Fibroblast of pulmonary artery (primary cell): ENCODE data around the gene PTPN2.

ENCODE experiments used
- DNase-seq: peaks from one replicate; pipeline ENCODE4 v3.0.0-alpha.2; 2010; ENCODE audit warnings: low read depth
- H3K4me3 ChIP-seq: replicated peaks from 2 replicates; pipeline ENCODE4 v1.5.1; 2011; ENCODE audit warnings: low read depth, mild to moderate bottlenecking, control low read depth, low read length, moderate library complexity
- TF ChIP-seq, protein P1 (sequence below): IDR thresholded peaks from 2 replicates; pipeline ENCODE4 v1.5.1; 2011; ENCODE audit warnings: mild to moderate bottlenecking, control low read depth, low read length, inconsistent platforms; ENCODE audit errors: missing control alignments

Gene PTPN2

DNA sequence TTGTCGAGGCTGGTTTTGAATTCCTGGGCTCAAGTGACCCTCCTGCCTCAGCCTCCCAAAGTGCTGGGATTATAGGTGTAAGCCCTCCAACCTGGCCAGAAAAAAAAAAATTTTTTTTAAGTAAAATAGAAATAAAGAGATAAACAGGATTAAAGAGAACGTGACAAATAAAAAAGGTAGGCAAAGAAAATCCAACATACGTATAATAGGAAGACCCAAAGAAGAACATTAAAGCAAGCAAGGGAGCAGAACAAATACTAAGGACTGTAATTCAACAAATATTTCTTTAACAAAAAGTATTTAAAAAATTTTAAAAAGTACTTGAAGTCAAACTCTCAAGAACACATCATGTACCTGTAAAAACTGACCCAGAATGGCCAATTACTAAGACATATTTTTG lies 56.4 kb downstream of the PTPN2 start:
- TF ChIP-seq, protein P1, sequence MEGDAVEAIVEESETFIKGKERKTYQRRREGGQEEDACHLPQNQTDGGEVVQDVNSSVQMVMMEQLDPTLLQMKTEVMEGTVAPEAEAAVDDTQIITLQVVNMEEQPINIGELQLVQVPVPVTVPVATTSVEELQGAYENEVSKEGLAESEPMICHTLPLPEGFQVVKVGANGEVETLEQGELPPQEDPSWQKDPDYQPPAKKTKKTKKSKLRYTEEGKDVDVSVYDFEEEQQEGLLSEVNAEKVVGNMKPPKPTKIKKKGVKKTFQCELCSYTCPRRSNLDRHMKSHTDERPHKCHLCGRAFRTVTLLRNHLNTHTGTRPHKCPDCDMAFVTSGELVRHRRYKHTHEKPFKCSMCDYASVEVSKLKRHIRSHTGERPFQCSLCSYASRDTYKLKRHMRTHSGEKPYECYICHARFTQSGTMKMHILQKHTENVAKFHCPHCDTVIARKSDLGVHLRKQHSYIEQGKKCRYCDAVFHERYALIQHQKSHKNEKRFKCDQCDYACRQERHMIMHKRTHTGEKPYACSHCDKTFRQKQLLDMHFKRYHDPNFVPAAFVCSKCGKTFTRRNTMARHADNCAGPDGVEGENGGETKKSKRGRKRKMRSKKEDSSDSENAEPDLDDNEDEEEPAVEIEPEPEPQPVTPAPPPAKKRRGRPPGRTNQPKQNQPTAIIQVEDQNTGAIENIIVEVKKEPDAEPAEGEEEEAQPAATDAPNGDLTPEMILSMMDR: no peak
- H3K4me3 ChIP-seq: no peak overlapping the region
- DNase-seq: no peak

GRCh38 chr18:12825230-12825629 lies 58.8 kb downstream of the PTPN2 start:
- DNase-seq: no peak
- H3K4me3 ChIP-seq: no peak overlapping the region
- TF ChIP-seq, protein P1: no peak

GRCh38 chr18:12823892-12824291 lies 60.1 kb downstream of the PTPN2 start:
- no peak overlapping the region for H3K4me3 ChIP-seq
- TF ChIP-seq, protein P1: no peak
- no peak for DNase-seq

- H3K4me3 ChIP-seq: no peak overlapping the region
- no peak for DNase-seq
- TF ChIP-seq, protein P1: no peak
Observed at GRCh38 chr18:12821408-12821807, 62.6 kb downstream of the PTPN2 start.

DNA sequence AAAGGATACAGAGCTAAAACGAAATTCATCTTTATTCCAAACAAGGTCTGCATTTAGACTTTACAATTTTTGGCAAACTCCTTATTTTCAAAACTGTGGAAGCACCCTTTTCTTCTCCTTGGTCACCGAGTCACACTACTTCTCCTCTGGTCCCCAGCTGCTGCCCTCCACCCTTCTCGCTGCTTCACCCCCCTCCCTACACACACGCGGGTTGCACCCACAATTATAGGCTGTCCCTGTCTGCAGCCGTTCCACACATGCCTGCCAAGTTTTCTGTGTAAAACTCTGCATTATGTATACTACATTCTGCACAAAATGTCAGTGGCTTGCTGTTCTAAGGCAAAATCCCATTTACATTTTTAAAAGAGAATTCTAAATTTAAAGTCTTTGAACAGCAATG lies 63.5 kb downstream of the PTPN2 start:
- no peak for DNase-seq

GRCh38 chr18:12819841-12820240 lies 64.2 kb downstream of the PTPN2 start:
- H3K4me3 ChIP-seq: no peak overlapping the region
- TF ChIP-seq, protein P1: no peak
- no peak for DNase-seq

More for the DNA sequence above, 63.5 kb downstream of the PTPN2 start:
- H3K4me3 ChIP-seq: no peak overlapping the region
- TF ChIP-seq, protein P1: no peak

DNA sequence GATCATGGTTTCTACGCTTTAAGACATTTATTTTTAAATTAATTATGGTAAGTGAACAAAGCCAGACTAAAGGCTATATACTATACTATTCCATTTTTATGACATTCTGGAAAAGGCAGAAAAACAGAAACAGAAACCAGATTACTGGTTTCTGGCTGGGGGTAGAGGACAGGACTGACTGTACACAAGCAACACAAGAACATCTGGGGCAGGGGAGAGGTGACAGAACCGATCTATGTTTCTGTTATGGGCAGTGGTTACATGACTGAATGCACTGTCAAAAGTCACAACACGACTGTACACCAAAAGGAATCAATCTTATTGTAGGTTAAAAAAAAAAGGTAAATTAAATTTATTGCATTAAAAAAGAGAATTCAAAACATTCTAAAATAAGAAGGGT lies 64.7 kb downstream of the PTPN2 start:
- TF ChIP-seq, protein P1: no peak
- H3K4me3 ChIP-seq: no peak overlapping the region

More for the DNA sequence above, 64.7 kb downstream of the PTPN2 start:
- no peak for DNase-seq
